ENCODE results near the gene CRTAC1. TPM values are rescaled to one million over a fixed set of nuclear protein-coding genes. Genes with fewer than 3 reads are reported as not detected.

The CRTAC1 gene
- total RNA-seq, 1 donor from 2014 or later, result 0.30 TPM

GRCh38 chr10:97874332-97874731, 156.1 kb downstream of the CRTAC1 start:
- Histone ChIP-seq H3K4me3 (no peak overlapping the region), H3K27ac (no peak overlapping the region), H3K4me1 (peaks cover 7% of the 10 kb centered on the region), H3K9ac (no peak overlapping the region), H3K36me3 (no peaks in the 10 kb centered on the region), H3F3A (ENCODE audit: low read depth) (no peaks in the 10 kb centered on the region), H4K20me1 (ENCODE audit: low read depth) (no peaks in the 10 kb centered on the region), H3K4me2 (no peak overlapping the region), H3K27me3 (peaks cover 4% of the 10 kb centered on the region), H3K9me3 (ENCODE audit: low read depth) (no peaks in the 10 kb centered on the region), H3K79me2 (ENCODE audit: low read depth) (no peaks in the 10 kb centered on the region), H2AFZ (replicated peaks) (no peak overlapping the region)
- H3K4me3 Mint-ChIP-seq, result no peak overlapping the region
- H3K9me3 Mint-ChIP-seq, result no peaks in the 10 kb centered on the region
- no peaks in the 10 kb centered on the region for H3K4me1 Mint-ChIP-seq
- no peak overlapping the region for H3K27ac Mint-ChIP-seq
- H3K36me3 Mint-ChIP-seq, result no peaks in the 10 kb centered on the region
- DNase-seq (ENCODE audit: low spot score), result no peak
- TF ChIP-seq, protein P1, sequence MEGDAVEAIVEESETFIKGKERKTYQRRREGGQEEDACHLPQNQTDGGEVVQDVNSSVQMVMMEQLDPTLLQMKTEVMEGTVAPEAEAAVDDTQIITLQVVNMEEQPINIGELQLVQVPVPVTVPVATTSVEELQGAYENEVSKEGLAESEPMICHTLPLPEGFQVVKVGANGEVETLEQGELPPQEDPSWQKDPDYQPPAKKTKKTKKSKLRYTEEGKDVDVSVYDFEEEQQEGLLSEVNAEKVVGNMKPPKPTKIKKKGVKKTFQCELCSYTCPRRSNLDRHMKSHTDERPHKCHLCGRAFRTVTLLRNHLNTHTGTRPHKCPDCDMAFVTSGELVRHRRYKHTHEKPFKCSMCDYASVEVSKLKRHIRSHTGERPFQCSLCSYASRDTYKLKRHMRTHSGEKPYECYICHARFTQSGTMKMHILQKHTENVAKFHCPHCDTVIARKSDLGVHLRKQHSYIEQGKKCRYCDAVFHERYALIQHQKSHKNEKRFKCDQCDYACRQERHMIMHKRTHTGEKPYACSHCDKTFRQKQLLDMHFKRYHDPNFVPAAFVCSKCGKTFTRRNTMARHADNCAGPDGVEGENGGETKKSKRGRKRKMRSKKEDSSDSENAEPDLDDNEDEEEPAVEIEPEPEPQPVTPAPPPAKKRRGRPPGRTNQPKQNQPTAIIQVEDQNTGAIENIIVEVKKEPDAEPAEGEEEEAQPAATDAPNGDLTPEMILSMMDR (IDR thresholded peaks at IDR 0.05), result no peak
- TF ChIP-seq EZH2phosphoT487 (IDR thresholded peaks at IDR 0.05) (no peak), EZH2 (IDR thresholded peaks at IDR 0.05) (no peak)
- H3K27me3 Mint-ChIP-seq (ENCODE audit: insufficient read depth, low read depth), result peaks cover 2% of the 10 kb centered on the region

- Mint-ChIP-seq H3K27me3 (ENCODE audit: insufficient read depth, low read depth) (peaks cover 2% of the 10 kb centered on the region), H3K36me3 (no peaks in the 10 kb centered on the region), H3K9me3 (no peaks in the 10 kb centered on the region), H3K4me3 (no peak overlapping the region), H3K4me1 (peaks cover 4% of the 10 kb centered on the region), H3K27ac (no peak overlapping the region)
- no peak for DNase-seq (ENCODE audit: low spot score)
- no peak overlapping the region for H3K4me3 ChIP-seq
- no peaks in the 10 kb centered on the region for H3K79me2 ChIP-seq (ENCODE audit: low read depth)
- no peaks in the 10 kb centered on the region for H3F3A ChIP-seq (ENCODE audit: low read depth)
- TF ChIP-seq, protein P1 (IDR thresholded peaks at IDR 0.05), result no peak
- TF ChIP-seq EZH2 (IDR thresholded peaks at IDR 0.05) (no peak), EZH2phosphoT487 (IDR thresholded peaks at IDR 0.05) (no peak)
- H3K27me3 ChIP-seq, result peaks cover 4% of the 10 kb centered on the region
- no peak overlapping the region for H2AFZ ChIP-seq (replicated peaks)
- H3K27ac ChIP-seq, result no peak overlapping the region
- no peak overlapping the region for H3K9ac ChIP-seq
- H3K9me3 ChIP-seq (ENCODE audit: low read depth), result no peaks in the 10 kb centered on the region
- H4K20me1 ChIP-seq (ENCODE audit: low read depth), result no peaks in the 10 kb centered on the region
- H3K4me2 ChIP-seq, result no peak overlapping the region
- peaks cover 7% of the 10 kb centered on the region for H3K4me1 ChIP-seq
- H3K36me3 ChIP-seq, result no peaks in the 10 kb centered on the region
Observed at GRCh38 chr10:97873569-97873968, 156.9 kb downstream of the CRTAC1 start.

DNA sequence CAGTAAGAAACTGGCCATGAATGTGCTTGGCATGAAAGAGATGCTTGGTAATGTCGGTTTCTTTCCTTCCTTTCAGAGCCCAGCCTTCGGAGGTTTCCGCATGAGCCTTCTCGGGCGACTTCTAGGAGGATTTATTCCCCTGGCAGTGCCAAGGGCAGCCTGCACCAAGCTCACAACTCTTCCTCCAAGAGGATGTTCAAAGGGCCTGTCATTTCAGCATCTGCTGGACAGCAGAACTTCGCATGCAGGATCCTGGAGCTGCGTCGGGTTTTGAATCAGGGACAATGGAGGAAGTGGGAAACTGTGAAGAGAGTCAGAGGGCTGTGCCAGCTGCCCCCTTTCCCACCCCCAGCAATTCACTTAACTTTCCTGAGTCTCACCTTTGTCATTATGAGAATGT, 159.4 kb downstream of the CRTAC1 start:
- Mint-ChIP-seq H3K27me3 (ENCODE audit: insufficient read depth, low read depth) (peaks cover 9% of the 10 kb centered on the region), H3K36me3 (no peaks in the 10 kb centered on the region), H3K9me3 (no peaks in the 10 kb centered on the region), H3K27ac (no peak overlapping the region), H3K4me3 (no peak overlapping the region), H3K4me1 (peaks cover 9% of the 10 kb centered on the region)
- Histone ChIP-seq H2AFZ (replicated peaks) (no peak overlapping the region), H3K4me2 (no peak overlapping the region), H3K9ac (no peak overlapping the region), H3K36me3 (no peaks in the 10 kb centered on the region), H3K4me3 (no peak overlapping the region), H3F3A (ENCODE audit: low read depth) (no peaks in the 10 kb centered on the region), H3K27ac (no peak overlapping the region), H3K4me1 (peaks cover under 1% of the 10 kb centered on the region), H3K27me3 (peaks cover 4% of the 10 kb centered on the region), H4K20me1 (ENCODE audit: low read depth) (no peaks in the 10 kb centered on the region), H3K9me3 (ENCODE audit: low read depth) (no peaks in the 10 kb centered on the region), H3K79me2 (ENCODE audit: low read depth) (no peaks in the 10 kb centered on the region)
- no peak for DNase-seq (ENCODE audit: low spot score)
- TF ChIP-seq EZH2 (IDR thresholded peaks at IDR 0.05) (no peak), EZH2phosphoT487 (IDR thresholded peaks at IDR 0.05) (no peak)
- TF ChIP-seq, protein P1 (IDR thresholded peaks at IDR 0.05), result no peak
